Stimulated activated naive CD4-positive, alpha-beta T cell treated with Interleukin-2 at 50 U/mL for 16 hours (primary cell): Measurements from ENCODE around the gene CIART.
"Not testable (repeated sequence)": the region's sequence is repeated elsewhere in the genome, so short reads cannot be mapped to it uniquely, and the experiment has no call there.

Experiments
- DNase-seq: peaks from one replicate; lab custom pipeline; 2025; lab: John Stamatoyannopoulos, UW

CIART gene

GRCh38 chr1:150281758-150282557 is at the start of gene CIART:
Gene CIART, plus strand, starts transcription at chr1:150282554. Its CDS starts 714 bp downstream, at chr1:150283268.
- peak; percentile 79 for DNase-seq

- DNase-seq: not testable (repeated sequence)
Measured at GRCh38 chr1:150232921-150233320, 49.4 kb upstream of the CIART start.

GRCh38 chr1:150233359-150234308 is 48.7 kb upstream of the CIART start:
- DNase-seq: peak; percentile 61

- DNase-seq: no peak
Measured at GRCh38 chr1:150234309-150234565, 48.1 kb upstream of the CIART start.

- peak; percentile 90 for DNase-seq
Measured at GRCh38 chr1:150234566-150235293, 47.6 kb upstream of the CIART start.

GRCh38 chr1:150235294-150235851 is 47.0 kb upstream of the CIART start:
- peak; percentile 26 for DNase-seq

- peak; percentile 92 for DNase-seq
Measured at GRCh38 chr1:150235852-150236613, 46.3 kb upstream of the CIART start, which contains the start of gene ANP32E. Gene ANP32E, minus strand, starts transcription at chr1:150236112. Its CDS starts 326 bp downstream, at chr1:150235786.

- DNase-seq: no peak
Measured at GRCh38 chr1:150236614-150237100, 45.7 kb upstream of the CIART start.

- DNase-seq: not testable (repeated sequence)
Measured at GRCh38 chr1:150237176-150237575, 45.2 kb upstream of the CIART start.

GRCh38 chr1:150237746-150238145 is 44.6 kb upstream of the CIART start:
- no peak for DNase-seq

- DNase-seq: no peak
Measured at GRCh38 chr1:150243003-150243402, 39.4 kb upstream of the CIART start.

- DNase-seq: no peak
Measured at GRCh38 chr1:150249936-150250335, 32.4 kb upstream of the CIART start.

- DNase-seq: no peak
Measured at GRCh38 chr1:150256198-150256553, 26.2 kb upstream of the CIART start.

GRCh38 chr1:150256554-150257341 is 25.6 kb upstream of the CIART start:
- DNase-seq: no peak

- DNase-seq: no peak
Measured at GRCh38 chr1:150257624-150258585, 24.4 kb upstream of the CIART start, which contains the start of gene CA14. Gene CA14, plus strand, starts transcription at chr1:150257774. Its CDS starts 355 bp downstream, at chr1:150258129.

GRCh38 chr1:150259217-150259616 is 23.1 kb upstream of the CIART start:
- no peak for DNase-seq

GRCh38 chr1:150259758-150260669 is 22.3 kb upstream of the CIART start:
- no peak for DNase-seq

GRCh38 chr1:150261367-150261766 is 21.0 kb upstream of the CIART start:
- no peak for DNase-seq
